Jurkat, Clone E6-1 (cell line): ENCODE results near the gene H3-3A.

ENCODE experiments used
- DNase-seq: peaks from one replicate; pipeline ENCODE4 v3.0.0-alpha.2; 2011; ENCODE audit warnings: low read depth, low spot score
- H3K4me3 ChIP-seq: 2 replicates; pipeline ENCODE4 v1.5.1; 2011; ENCODE audit warnings: mild to moderate bottlenecking, low read length, control low read depth, moderate library complexity

H3-3A gene

GRCh38 chr1:226050133-226050532 lies 12.4 kb upstream of the H3-3A start:
- no peak overlapping the region for H3K4me3 ChIP-seq
- no peak for DNase-seq

- no peak for DNase-seq
Measured at GRCh38 chr1:226051365-226051764, 11.2 kb upstream of the H3-3A start.

DNA sequence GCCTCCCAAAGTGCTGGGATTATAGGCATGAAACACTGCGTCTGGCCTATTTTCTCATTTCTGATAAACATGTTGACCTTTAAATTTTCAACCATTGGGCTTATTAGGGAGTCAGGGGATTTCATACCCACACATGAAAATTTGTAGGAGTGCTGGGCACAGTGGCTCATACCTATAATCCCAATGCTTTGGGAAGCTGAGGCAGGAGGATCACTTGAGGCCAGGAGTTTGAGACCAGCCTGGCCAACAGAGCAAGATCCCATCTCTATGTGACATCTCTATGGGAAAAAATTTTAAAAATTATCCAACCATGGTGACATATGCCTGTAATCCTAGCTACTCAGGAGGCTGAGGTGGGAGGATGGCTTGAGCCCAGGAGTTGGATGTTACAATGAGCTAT lies 10.5 kb upstream of the H3-3A start:
- no peak overlapping the region for H3K4me3 ChIP-seq
- DNase-seq: no peak

More at GRCh38 chr1:226051365-226051764, 11.2 kb upstream of the H3-3A start:
- H3K4me3 ChIP-seq: no peak overlapping the region

GRCh38 chr1:226054519-226055327 lies 7.8 kb upstream of the H3-3A start:
- DNase-seq: no peak

DNA sequence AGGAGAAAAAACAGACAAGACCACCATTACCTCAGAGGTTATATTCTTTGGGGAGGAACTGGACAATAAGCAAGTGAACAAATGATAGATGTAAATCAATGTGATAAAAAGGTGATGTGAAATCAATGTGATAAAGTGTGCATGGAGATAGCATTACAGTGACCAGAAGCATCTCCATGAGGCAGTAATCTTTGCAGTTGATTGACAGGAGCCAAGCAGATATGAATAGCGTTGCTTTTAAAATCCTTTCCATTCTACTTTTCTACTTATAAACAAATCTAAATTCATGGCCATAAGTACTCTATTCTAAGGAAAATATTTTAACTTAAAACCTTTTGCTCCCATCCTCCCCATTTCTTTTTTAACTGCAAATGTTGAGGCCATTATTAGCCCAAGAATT lies 2.8 kb upstream of the H3-3A start:
- no peak overlapping the region for H3K4me3 ChIP-seq
- no peak for DNase-seq

More at GRCh38 chr1:226054519-226055327, 7.8 kb upstream of the H3-3A start:
- no peak overlapping the region for H3K4me3 ChIP-seq

DNA sequence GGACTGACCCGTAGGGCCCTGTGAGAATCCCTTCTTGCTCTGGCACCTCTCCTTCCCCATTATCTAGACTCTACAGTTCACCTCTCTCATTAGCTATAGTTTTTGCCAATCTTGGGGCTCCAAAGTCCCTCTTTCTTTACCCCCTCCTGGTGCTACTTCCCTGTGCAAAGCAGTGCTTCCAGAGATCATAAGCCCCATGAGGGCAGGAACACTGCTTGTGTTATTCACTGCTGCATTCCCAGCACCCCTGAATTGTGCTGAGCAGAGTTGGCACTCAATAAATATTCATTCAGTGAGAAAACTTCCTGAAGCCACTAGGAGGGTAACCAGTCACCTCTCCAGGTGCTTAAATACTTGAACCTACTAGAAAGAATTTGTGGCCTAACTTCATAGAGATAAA lies 2.1 kb upstream of the H3-3A start:
- DNase-seq: no peak
- H3K4me3 ChIP-seq: no peak overlapping the region

DNA sequence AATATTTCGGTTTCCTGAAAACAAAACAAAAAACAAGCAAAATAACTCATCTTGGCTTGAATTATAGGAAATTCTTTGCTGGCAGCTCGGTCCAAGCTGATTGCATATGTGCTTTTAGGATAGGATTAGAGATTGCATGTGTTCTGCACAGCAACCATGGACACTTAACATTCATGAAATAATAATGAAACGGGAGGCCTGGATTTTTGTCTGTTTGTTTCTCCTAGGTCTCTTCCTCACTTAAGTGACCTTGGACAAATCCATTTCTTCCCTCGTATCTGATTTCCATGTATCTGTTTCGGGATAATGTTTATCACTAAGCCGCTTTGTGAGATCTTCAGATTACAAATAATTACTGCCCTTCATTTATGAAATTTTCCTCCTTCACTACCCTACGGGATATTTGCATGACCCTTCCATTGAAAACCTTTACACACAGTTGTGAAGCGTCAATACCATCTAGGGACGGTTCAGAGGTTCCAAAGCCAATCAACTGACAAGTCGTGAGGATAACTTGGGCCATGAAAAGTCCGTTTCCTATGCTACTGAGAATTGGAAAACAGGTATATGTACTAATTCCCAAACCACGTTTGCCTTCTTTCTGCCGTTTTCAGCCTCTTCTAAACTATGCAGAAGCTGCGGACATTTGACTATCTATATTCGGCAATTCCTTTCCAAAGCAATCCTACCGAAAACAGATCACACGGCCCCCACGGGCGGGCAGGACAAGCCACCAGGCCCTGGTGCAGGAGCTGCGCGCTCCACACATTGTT lies 1.3 kb upstream of the H3-3A start:
- peak overlapping the region; percentile 74 for H3K4me3 ChIP-seq
- no peak for DNase-seq

DNA sequence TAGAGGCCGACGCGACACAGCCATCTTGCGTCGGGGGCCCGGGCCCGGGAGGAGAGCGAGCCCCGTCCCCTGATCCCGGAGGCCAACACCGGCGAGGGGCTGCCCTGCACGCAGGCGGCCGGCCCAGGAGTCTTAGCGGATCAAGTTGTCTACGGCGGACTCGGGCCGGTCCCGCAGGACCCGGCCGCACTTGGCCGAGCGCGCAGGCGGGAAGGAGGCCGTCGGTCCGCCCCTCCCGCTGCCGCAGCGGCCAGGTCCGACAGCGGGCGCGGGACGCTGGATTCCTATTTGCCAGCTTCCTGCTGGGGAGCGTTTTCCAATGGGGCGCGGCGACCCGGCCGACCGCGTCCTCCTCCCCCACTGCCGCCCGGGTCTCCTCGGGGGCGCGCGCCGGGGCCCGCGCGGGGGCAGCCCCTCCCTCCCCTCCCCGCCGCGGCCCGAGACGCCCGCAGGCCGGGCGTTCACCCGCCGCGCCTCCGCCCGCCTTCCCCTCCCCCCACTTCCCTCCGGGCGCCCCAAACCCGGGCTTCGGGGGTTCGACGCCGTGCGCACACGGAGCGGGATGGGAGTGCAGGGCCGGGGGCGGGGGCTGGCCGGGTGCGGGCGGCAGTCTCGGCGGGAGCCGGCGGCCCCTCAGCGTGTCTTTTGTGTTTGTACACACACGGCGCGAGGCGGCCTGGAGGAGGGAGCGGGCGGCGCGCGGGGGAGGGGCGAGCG lies 517 bp upstream of the H3-3A start:
- DNase-seq: no peak
- peak overlapping the region; percentile 74 for H3K4me3 ChIP-seq

DNA sequence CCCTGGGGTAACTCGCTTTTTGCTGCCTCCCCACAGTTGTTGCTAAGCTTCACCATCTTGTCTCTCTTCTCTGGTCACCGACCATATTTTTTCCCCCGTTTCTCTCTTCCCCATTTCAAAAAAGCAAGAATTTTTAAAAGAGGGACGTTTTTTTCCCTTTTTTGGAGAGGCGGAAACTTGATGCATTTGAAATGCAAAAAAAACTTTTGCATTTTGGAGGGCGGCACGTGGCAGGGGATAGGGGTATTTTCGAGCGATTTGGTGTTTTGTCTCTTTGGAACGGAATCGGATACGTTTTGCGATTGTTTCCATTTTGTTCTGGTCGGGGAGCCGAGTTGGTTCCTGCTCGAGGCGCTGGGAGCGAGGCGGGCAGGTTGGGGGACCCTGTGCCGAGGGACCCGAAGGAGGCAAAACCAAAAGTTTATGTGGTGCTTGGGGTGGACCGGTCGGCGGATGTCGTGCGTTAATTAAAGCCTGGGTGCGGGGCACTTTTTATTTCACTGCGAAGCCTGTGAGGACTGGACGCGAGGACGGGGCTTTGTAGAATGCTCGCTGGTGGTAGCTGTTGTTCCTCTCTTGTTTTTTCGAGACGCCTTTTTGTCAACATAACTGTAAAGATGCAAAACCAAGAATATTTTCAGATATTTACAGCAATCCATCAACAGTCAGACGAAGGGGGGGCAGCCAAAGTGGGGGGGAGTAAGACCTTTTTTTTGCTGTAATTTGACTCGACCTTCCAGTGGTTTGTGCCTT lies 884 bp downstream of the H3-3A start:
- peak overlapping the region; percentile 88 for H3K4me3 ChIP-seq
- peak; percentile 43 for DNase-seq

GRCh38 chr1:226063977-226064815 lies 1.7 kb downstream of the H3-3A start:
- H3K4me3 ChIP-seq: peak overlapping the region; percentile 88
- DNase-seq: no peak

- no peak overlapping the region for H3K4me3 ChIP-seq
- peak; percentile 46 for DNase-seq
Measured at GRCh38 chr1:226064816-226065248, 2.3 kb downstream of the H3-3A start.

GRCh38 chr1:226066415-226067078 lies 4.0 kb downstream of the H3-3A start:
- no peak for DNase-seq
- H3K4me3 ChIP-seq: no peak overlapping the region

DNA sequence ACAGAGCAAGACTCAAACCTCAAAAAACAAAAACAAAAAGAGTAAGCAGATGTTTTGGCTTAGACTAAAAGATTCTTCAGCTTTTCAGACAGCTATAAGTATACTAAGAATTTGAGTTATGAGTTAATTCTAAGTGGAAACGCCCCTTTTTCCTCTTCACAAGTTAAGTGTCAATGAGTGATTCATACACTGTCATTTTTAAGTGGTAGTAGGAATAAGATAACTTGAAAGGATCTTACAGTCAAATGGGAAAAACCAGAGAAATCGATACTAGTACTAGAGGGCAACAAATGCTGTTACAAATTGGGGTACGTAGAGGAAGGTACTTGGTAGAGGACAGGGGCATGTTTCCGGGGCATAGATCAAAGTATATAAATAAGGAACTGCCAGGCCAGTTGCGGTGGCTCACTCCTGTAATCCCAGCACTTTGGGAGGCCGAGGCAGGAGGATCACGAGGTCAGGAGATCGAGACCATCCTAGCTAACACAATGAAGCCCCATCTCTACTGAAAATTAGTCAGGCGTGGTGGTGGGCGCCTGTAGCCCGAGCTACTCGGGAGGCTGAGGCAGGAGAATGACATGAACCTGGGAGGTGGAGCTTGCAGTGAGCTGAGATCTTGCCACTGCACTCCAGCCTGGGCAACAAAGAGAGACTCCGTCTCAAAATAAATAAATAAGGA lies 7.4 kb downstream of the H3-3A start:
- no peak for DNase-seq
- H3K4me3 ChIP-seq: no peak overlapping the region

- no peak overlapping the region for H3K4me3 ChIP-seq
- no peak for DNase-seq
Measured at GRCh38 chr1:226072347-226072746, 9.8 kb downstream of the H3-3A start.

- H3K4me3 ChIP-seq: no peak overlapping the region
- DNase-seq: no peak
Measured at GRCh38 chr1:226073184-226073950, 10.9 kb downstream of the H3-3A start.

DNA sequence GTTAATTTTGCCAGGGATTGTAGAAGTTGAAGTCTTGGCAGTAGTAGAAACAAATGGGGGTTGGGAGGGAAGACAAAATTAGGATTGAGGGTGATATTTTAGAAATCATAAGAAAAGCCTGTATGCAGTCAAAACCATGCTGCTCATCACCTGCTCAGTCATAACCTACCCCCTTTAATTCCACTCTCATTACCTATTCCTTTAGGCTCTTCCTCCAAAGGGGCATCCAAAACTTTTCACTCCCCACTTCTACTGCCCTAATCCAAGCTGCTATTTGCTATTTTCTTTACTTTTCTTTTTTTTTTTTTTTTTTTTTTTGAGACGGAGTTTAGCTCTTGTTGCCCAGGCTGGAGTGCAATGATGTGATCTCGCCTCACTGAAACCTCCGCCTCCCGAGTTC lies 11.5 kb downstream of the H3-3A start:
- DNase-seq: no peak
- no peak overlapping the region for H3K4me3 ChIP-seq

GRCh38 chr1:226076378-226076777 lies 13.9 kb downstream of the H3-3A start:
- H3K4me3 ChIP-seq: no peak overlapping the region
- DNase-seq: no peak
